GM12878 (cell line): ENCODE results near the gene ZFP91. TPM values are rescaled to one million over a fixed set of nuclear protein-coding genes. Genes with fewer than 3 reads are reported as not detected.

Experiments used
- BCL3 ChIP-seq: IDR thresholded peaks from 2 replicates; pipeline ENCODE4 v1.6.1; 2011; ENCODE audit warnings: borderline replicate concordance, low read depth, mild to moderate bottlenecking, moderate library complexity, low read length; ENCODE audit not compliant: insufficient read depth, poor library complexity, severe bottlenecking
- BMI1 ChIP-seq: fragments of 450-650 bp; IDR thresholded peaks from 2 replicates; pipeline ENCODE4 v1.6.1; 2016; ENCODE audit warnings: mild to moderate bottlenecking, moderate library complexity, borderline replicate concordance
- CBX3 ChIP-seq: fragments of 200-600 bp; sonication (generic); IDR thresholded peaks from 2 replicates; pipeline ENCODE4 v1.6.1; 2016; ENCODE audit warnings: low read depth, borderline replicate concordance
- CHD1 ChIP-seq: IDR thresholded peaks from 2 replicates; pipeline ENCODE4 v1.6.1; 2012; ENCODE audit warnings: low read depth, low read length, improper control_type of control experiment
- EED ChIP-seq: sonication (generic); IDR thresholded peaks from 2 replicates; pipeline ENCODE4 v1.6.1; 2016; ENCODE audit warnings: antibody characterized with exemption, low read depth
- EP300 ChIP-seq, 2 experiments: fragments of 150-350 bp in 1 of 2; IDR thresholded peaks; 2 replicates each; pipeline ENCODE4 v1.6.1; 2011 to 2012; ENCODE audit warnings: low read depth in 2 of 2, low read length in 2 of 2, borderline replicate concordance in 1 of 2, improper control_type of control experiment in 1 of 2, inconsistent platforms in 1 of 2; ENCODE audit not compliant: control insufficient read depth in 1 of 2
- IKZF2 ChIP-seq, 2 experiments: fragments of 450-650 bp; IDR thresholded peaks; 2 replicates each; pipeline ENCODE4 v1.6.1; 2017; ENCODE audit warnings: mild to moderate bottlenecking in 2 of 2, moderate library complexity in 2 of 2
- MEF2B ChIP-seq: fragments of 450-650 bp; IDR thresholded peaks from 2 replicates; pipeline ENCODE4 v1.6.1; 2018; ENCODE audit warnings: mild to moderate bottlenecking, moderate library complexity; ENCODE audit not compliant: partially characterized antibody, poor library complexity, severe bottlenecking
- NFXL1 ChIP-seq: fragments of 450-650 bp; IDR thresholded peaks from 2 replicates; pipeline ENCODE4 v1.6.1; 2017; ENCODE audit warnings: antibody characterized with exemption, mild to moderate bottlenecking, borderline replicate concordance
- NR2C2 ChIP-seq: IDR thresholded peaks from 2 replicates; pipeline ENCODE4 v1.6.1; 2011; ENCODE audit warnings: borderline replicate concordance, low read depth; ENCODE audit not compliant: control insufficient read depth, insufficient read length
- RB1 ChIP-seq: fragments of 450-650 bp; formaldehyde crosslinking; IDR thresholded peaks from 2 replicates; pipeline ENCODE4 v1.6.1; 2017; ENCODE audit warnings: mild to moderate bottlenecking, borderline replicate concordance
- SIX5 ChIP-seq: IDR thresholded peaks from 2 replicates; pipeline ENCODE4 v1.6.1; 2011; ENCODE audit warnings: mild to moderate bottlenecking, low read depth, low read length, moderate library complexity; ENCODE audit not compliant: severe bottlenecking
- SMAD5 ChIP-seq: IDR thresholded peaks from 2 replicates; pipeline ENCODE4 v1.6.1; 2016; ENCODE audit warnings: antibody characterized with exemption, low read depth
- SMC3 ChIP-seq: IDR thresholded peaks from 2 replicates; pipeline ENCODE4 v1.6.1; 2011; ENCODE audit warnings: low read length, improper control_type of control experiment, borderline replicate concordance
- SUPT20H ChIP-seq: IDR thresholded peaks from 2 replicates; pipeline ENCODE4 v1.6.1; 2011; ENCODE audit warnings: low read depth, mild to moderate bottlenecking, low read length, moderate library complexity, borderline replicate concordance; ENCODE audit not compliant: control insufficient read depth
- YBX1 ChIP-seq: fragments of 450-650 bp; IDR thresholded peaks from 2 replicates; pipeline ENCODE4 v1.6.1; 2016; ENCODE audit warnings: antibody characterized with exemption
- ZBTB11 ChIP-seq: fragments of 450-650 bp; formaldehyde crosslinking; IDR thresholded peaks from 2 replicates; pipeline ENCODE4 v1.5.0; 2022; ENCODE audit warnings: mild to moderate bottlenecking, missing genetic modification characterization
- ZBTB33 ChIP-seq: fragments of 450-650 bp; IDR thresholded peaks from 2 replicates; pipeline ENCODE4 v1.6.1; 2017; ENCODE audit warnings: mild to moderate bottlenecking
- ZZZ3 ChIP-seq: IDR thresholded peaks from 2 replicates; pipeline ENCODE4 v1.6.1; 2011; ENCODE audit warnings: low read depth; ENCODE audit not compliant: control insufficient read depth, insufficient read length
- polyA plus RNA-seq, 11 experiments: library from polyadenylated mRNA; depleted of rRNA in 4 of 11; unstranded in 6 of 11; stranded (reverse) in 5 of 11; fragments of >200 nt; fragmentation: Nextera tagmentation in 4 of 11; fragmentation: Illumina TruSeq in 1 of 11; extraction: Ambion mirVana in 4 of 11; extraction: Trizol in 1 of 11; gene quantifications; 1 replicate in 1 of 11; 2 replicates in 10 of 11; pipeline versions ENCODE4 v1.2.1 to v1.2.3, GENCODE V29; 2011 to 2016; ENCODE audit warnings: inconsistent platforms in 2 of 11, missing spikeins in 2 of 11, low read depth in 1 of 11
- total RNA-seq, 4 experiments: library from RNA; depleted of rRNA in 3 of 4; stranded (reverse); fragments of >200 nt in 3 of 4; fragmentation: Illumina TruSeq in 1 of 4; extraction: Trizol in 1 of 4; gene quantifications; 2 replicates each; pipeline versions ENCODE4 v1.2.1 to v1.2.3, GENCODE V29; 2013 to 2021

Gene ZFP91
- total and polyA plus RNA-seq, 10 of the 15 experiments (the other 5 are each of a cell fraction or from before 2014, with no cell fraction given) = 12.9 to 54.1 (median 31.7) TPM

- TF ChIP-seq ZBTB11 (CRISPR knock-in tag) (no peak), SMC3 (peak; percentile 36; the same call in 1 of the 2 replicates), IKZF2 (IDR thresholded peaks at IDR 0.05) (no peak), EED (no peak), BCL3 (no peak), NR2C2 (no peak), SIX5 (no peak), SUPT20H (no peak), RB1 (no peak), NFXL1 (no peak), SMAD5 (no peak), ZBTB33 (no peak), MEF2B (no peak), EP300 (IDR thresholded peaks at IDR 0.05; ENCODE audit: borderline replicate concordance in 1 of 2, control insufficient read depth in 1 of 2, low read depth in 2 of 2, low read length in 2 of 2) (no peak), CBX3 (no peak), BMI1 (no peak), YBX1 (no peak), ZZZ3 (no peak), CHD1 (peak; percentile 77; the same call in 1 of the 2 replicates)
- TF ChIP-seq, all 136 proteins: peak for 8
Measured at GRCh38 chr11:58576887-58577471, 1.9 kb upstream of the ZFP91 start (continued).
